A549 (cell line): ENCODE data around the gene ZNF345. TPM values are rescaled to one million over a fixed set of nuclear protein-coding genes. Genes with fewer than 3 reads are reported as not detected.

Source experiments
- ATAC-seq, 2 experiments: fragments of 200-7000 bp in 1 of 2; fragments of >200 bp in 1 of 2; cut with Nextera tagmentation in 1 of 2; cut with Tn5 transposase in 1 of 2; 3 replicates each; pipeline versions ENCODE4 v1.8.0 to v1.9.1; 2018 to 2020; ENCODE audit warnings: mild to moderate bottlenecking in 1 of 2, moderate library complexity in 1 of 2
- CTCF ChIA-PET: fragments of 300-600 bp; sonication (Branson Sonifier 250); formaldehyde crosslinking; extraction: SDS; loops from one replicate; lab custom pipeline; 2021; ENCODE audit warnings: antibody characterized with exemption, inconsistent platforms; lab: Yijun Ruan, JAX
- POLR2A ChIA-PET: fragments of 350-600 bp; formaldehyde crosslinking; extraction: SDS; loops from one replicate; lab custom pipeline; 2021; ENCODE audit warnings: antibody characterized with exemption, inconsistent platforms; lab: Yijun Ruan, JAX
- DNase-seq, 2 experiments: peaks; one replicate each; pipeline versions ENCODE4 v3.0.0 to v3.0.0-alpha.2; 2011 to 2016; ENCODE audit warnings: low read depth in 1 of 2, low spot score in 1 of 2
- FAIRE-seq: peaks from 2 replicates; lab custom pipeline; 2011; peaks lifted over from hg19 to GRCh38; lab: Jason Lieb, UNC
- H3K27ac ChIP-seq, 2 experiments: fragments of >200 bp; sonication (Bioruptor Twin); formaldehyde crosslinking; 3 replicates each; pipeline ENCODE4 v1.5.1; 2016 to 2017
- H3K4me1 ChIP-seq: fragments of >200 bp; sonication (Bioruptor Twin); formaldehyde crosslinking; 3 replicates; pipeline ENCODE4 v1.6.1; 2016
- H3K4me2 ChIP-seq: fragments of >200 bp; sonication (Bioruptor Twin); formaldehyde crosslinking; 3 replicates; pipeline ENCODE4 v1.6.1; 2016
- H3K4me3 ChIP-seq: fragments of >200 bp; sonication (Bioruptor Twin); formaldehyde crosslinking; 3 replicates; pipeline ENCODE4 v1.5.1; 2016
- H3K9me3 ChIP-seq: fragments of >200 bp; sonication (Bioruptor Twin); formaldehyde crosslinking; 3 replicates; pipeline ENCODE4 v1.6.1; 2016
- CBX2 ChIP-seq: fragments of 200-600 bp; sonication (generic); IDR thresholded peaks from 2 replicates; pipeline ENCODE4 v1.6.1; 2016; ENCODE audit warnings: low read depth, mild to moderate bottlenecking, borderline replicate concordance
- EHMT2 ChIP-seq: fragments of 200-600 bp; sonication (generic); IDR thresholded peaks from 2 replicates; pipeline ENCODE4 v1.6.1; 2016; ENCODE audit warnings: antibody characterized with exemption, low read depth, mild to moderate bottlenecking, moderate library complexity
- ELK1 ChIP-seq: fragments of 150-350 bp; IDR thresholded peaks from 2 replicates; pipeline ENCODE4 v1.6.1; 2014; ENCODE audit warnings: low read depth, mild to moderate bottlenecking, low read length
- FOSL2 ChIP-seq, 2 experiments: fragments of 450-650 bp in 1 of 2; fragments of >200 bp in 1 of 2; sonication (Bioruptor Twin) in 1 of 2; formaldehyde crosslinking; IDR thresholded peaks; 2 replicates each; pipeline versions ENCODE4 v1.5.0 to v1.6.1; 2016 to 2020; ENCODE audit warnings: mild to moderate bottlenecking in 1 of 2, moderate library complexity in 1 of 2
- GATA3 ChIP-seq: IDR thresholded peaks from 2 replicates; pipeline ENCODE4 v1.6.1; 2012; ENCODE audit warnings: borderline replicate concordance
- HOXB5 ChIP-seq: fragments of 250-450 bp; sonication (Bioruptor Pico); IDR thresholded peaks from 2 replicates; pipeline ENCODE4 v1.5.0; 2020; ENCODE audit warnings: mild to moderate bottlenecking, moderate library complexity
- MAFK ChIP-seq: fragments of 450-650 bp; IDR thresholded peaks from 2 replicates; pipeline ENCODE4 v1.6.1; 2014; ENCODE audit not compliant: partially characterized antibody
- MYC ChIP-seq: IDR thresholded peaks from 2 replicates; pipeline ENCODE4 v1.6.1; 2012; ENCODE audit warnings: mild to moderate bottlenecking, inconsistent platforms, low read length, improper control_type of control experiment, borderline replicate concordance
- NPAS2 ChIP-seq: fragments of 250-450 bp; sonication (Bioruptor Pico); IDR thresholded peaks from 2 replicates; pipeline ENCODE4 v1.8.0; 2022; ENCODE audit warnings: mild to moderate bottlenecking, moderate library complexity, borderline replicate concordance
- POLR2AphosphoS2 ChIP-seq: conservative IDR thresholded peaks from 2 replicates; pipeline ENCODE4 v1.6.1; 2012; ENCODE audit warnings: low read length, improper control_type of control experiment, inconsistent platforms
- RCOR1 ChIP-seq: fragments of 150-350 bp; IDR thresholded peaks from 2 replicates; pipeline ENCODE4 v1.6.1; 2014; ENCODE audit warnings: antibody characterized with exemption, low read length, low read depth
- ZSCAN20 ChIP-seq: fragments of 250-450 bp; sonication (Bioruptor Pico); IDR thresholded peaks from 2 replicates; pipeline ENCODE4 v1.8.0; 2022; ENCODE audit warnings: mild to moderate bottlenecking, moderate library complexity
- WGBS: methylation state at CpG from one replicate; pipeline ENCODE4 v1.1.6; 2017; ENCODE audit errors: missing lambda C conversion rate; 5-methylcytosine and 5-hydroxymethylcytosine counted together
- polyA plus RNA-seq, 4 experiments: library from polyadenylated mRNA; depleted of rRNA in 3 of 4; stranded (reverse); fragments of >200 nt; fragmentation: RNase III in 1 of 4; extraction: RNeasy Plus Mini Kit Qiagen cat#74134 plus additional on column Dnase treatment in 1 of 4; gene quantifications; 2 replicates in 3 of 4; 3 replicates in 1 of 4; pipeline ENCODE4 v1.2.3, GENCODE V29; 2011 to 2017
- TF ChIP-seq, protein P1 (sequence below): fragments of >200 bp; sonication (Bioruptor Twin); formaldehyde crosslinking; IDR thresholded peaks from 2 replicates; pipeline ENCODE4 v1.6.1; 2016
- TF ChIP-seq, protein P2 (sequence below): IDR thresholded peaks from 2 replicates; pipeline ENCODE4 v1.6.1; 2012; ENCODE audit warnings: low read depth, borderline replicate concordance

The ZNF345 gene
- polyA plus RNA-seq, 2 of the 4 experiments (the other 2 are of a cell fraction), result 0.27 to 0.66 TPM

- H3K9me3 ChIP-seq, result peaks cover 98% of the 10 kb centered on the region
- DNase-seq, result no peak
- H3K27ac ChIP-seq, result no peak overlapping the region
- no peak overlapping the region for H3K4me2 ChIP-seq
- H3K4me3 ChIP-seq, result no peak overlapping the region
- TF ChIP-seq RCOR1, result no peak
- no peak for TF ChIP-seq CBX2
- no peak for TF ChIP-seq ZSCAN20
- TF ChIP-seq, protein P1, sequence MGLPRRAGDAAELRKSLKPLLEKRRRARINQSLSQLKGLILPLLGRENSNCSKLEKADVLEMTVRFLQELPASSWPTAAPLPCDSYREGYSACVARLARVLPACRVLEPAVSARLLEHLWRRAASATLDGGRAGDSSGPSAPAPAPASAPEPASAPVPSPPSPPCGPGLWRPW, result 0 out of 2 replicates have a peak, but pooled peaks have one; percentile 31
- peak; percentile 57; the same call in 1 of the 2 replicates for TF ChIP-seq GATA3
- TF ChIP-seq, all 56 proteins: peak for 2
- POLR2A ChIA-PET, result no interaction called here
- CTCF ChIA-PET, result no interaction called here
- H3K4me1 ChIP-seq, result no peaks in the 10 kb centered on the region
- FAIRE-seq (peak; percentile 94), ATAC-seq (no peak)
- WGBS, result 43% methylated on average over 7 of the region's 7 CpGs
Measured at GRCh38 chr19:36819130-36819630, 31.5 kb upstream of the ZNF345 start.

GRCh38 chr19:36821758-36822157 is 28.9 kb upstream of the ZNF345 start:
- Histone ChIP-seq H3K9me3 (peaks cover 98% of the 10 kb centered on the region), H3K4me2 (no peak overlapping the region), H3K4me3 (no peak overlapping the region), H3K27ac (no peak overlapping the region), H3K4me1 (no peaks in the 10 kb centered on the region)
- no peak for TF ChIP-seq ELK1
- TF ChIP-seq HOXB5 (CRISPR knock-in tag), result no peak
- FAIRE-seq, result peak; percentile 68
- ChIA-PET CTCF (interaction anchor here (0.6 kb wide), 1 partner anchor 247 kb away, joined by 3 read pairs; no protein-coding TSS in a partner anchor), POLR2A (no interaction called here)
- 61% methylated on average over 5 of the region's 5 CpGs for WGBS
- no peak for DNase-seq
- ATAC-seq, result no peak

- DNase-seq (no peak), FAIRE-seq (peak; percentile 54), ATAC-seq (no peak)
- Histone ChIP-seq H3K4me1 (no peaks in the 10 kb centered on the region), H3K9me3 (peaks cover 97% of the 10 kb centered on the region), H3K4me3 (no peak overlapping the region), H3K4me2 (no peak overlapping the region), H3K27ac (no peak overlapping the region)
- ChIA-PET CTCF (no interaction called here), POLR2A (no interaction called here)
- TF ChIP-seq MAFK (peak; percentile 63), FOSL2 (IDR thresholded peaks at IDR 0.05) (no peak), FOSL2 (CRISPR knock-in tag; IDR thresholded peaks at IDR 0.05) (no peak)
- WGBS, result 45% methylated on average over 2 of the region's 2 CpGs
Measured at GRCh38 chr19:36833430-36833829, 17.2 kb upstream of the ZNF345 start.

DNA sequence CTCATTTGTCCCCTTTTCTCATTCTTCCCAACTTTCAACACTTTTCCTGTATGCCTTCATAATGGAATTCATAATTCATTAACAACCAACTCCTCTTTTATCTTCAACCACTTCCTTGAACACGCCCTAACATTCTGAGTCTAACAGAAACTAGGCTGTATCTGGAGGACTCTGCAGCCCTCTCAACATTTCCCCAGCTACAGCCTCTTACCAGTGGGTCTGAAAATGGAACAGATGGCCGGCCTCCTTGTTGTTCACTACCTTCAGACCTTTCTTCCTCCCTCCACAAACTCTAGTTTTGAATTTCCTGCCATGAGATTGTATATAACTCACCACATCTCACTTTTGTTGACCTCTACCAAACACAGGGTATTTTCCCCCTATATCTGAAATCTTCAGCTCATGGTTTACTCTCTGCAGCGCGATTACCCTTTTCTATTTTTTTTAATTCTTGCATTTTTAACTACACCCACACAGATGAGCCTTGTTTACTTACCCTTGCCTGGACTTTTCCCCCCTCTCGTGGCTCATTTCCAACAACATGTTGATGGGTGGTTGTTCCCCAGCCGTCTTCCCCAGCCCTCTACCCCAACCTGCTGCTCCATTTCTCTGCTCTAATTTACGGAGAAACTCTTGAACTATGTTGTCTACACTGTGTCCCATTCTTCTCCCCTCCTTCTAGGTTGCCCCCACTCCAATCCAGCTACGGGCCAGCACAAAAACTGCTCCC is 13.3 kb upstream of the ZNF345 start:
- FAIRE-seq (peak; percentile 67), ATAC-seq (peak in 1 of 2 experiments; percentile 26; a peak in 2 of 6 replicates), DNase-seq (no peak)
- peak overlapping the region; percentile 51 for H3K4me2 ChIP-seq
- TF ChIP-seq POLR2AphosphoS2 (no peak), MYC (no peak), ELK1 (no peak), GATA3 (no peak), EHMT2 (no peak), NPAS2 (CRISPR knock-in tag) (no peak)
- TF ChIP-seq, protein P2, sequence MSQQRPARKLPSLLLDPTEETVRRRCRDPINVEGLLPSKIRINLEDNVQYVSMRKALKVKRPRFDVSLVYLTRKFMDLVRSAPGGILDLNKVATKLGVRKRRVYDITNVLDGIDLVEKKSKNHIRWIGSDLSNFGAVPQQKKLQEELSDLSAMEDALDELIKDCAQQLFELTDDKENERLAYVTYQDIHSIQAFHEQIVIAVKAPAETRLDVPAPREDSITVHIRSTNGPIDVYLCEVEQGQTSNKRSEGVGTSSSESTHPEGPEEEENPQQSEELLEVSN, result no peak
- no peaks in the 10 kb centered on the region for H3K4me1 ChIP-seq
- WGBS, result 31% methylated on average over 8 of the region's 8 CpGs
- H3K9me3 ChIP-seq, result peaks cover 97% of the 10 kb centered on the region
- CTCF ChIA-PET, result interaction anchor here (1.0 to 1.3 kb wide), 2 partner anchors 22 to 31 kb away, joined by 3 read pairs; no protein-coding TSS in a partner anchor
- H3K27ac ChIP-seq, result no peak overlapping the region
- H3K4me3 ChIP-seq, result peak overlapping the region; percentile 37
- POLR2A ChIA-PET, result no interaction called here
